Measurements from ENCODE around the gene ALOX12.
"Not testable (repeated sequence)": the region's sequence is repeated elsewhere in the genome, so short reads cannot be mapped to it uniquely, and the experiment has no call there.

Gene ALOX12

GRCh38 chr17:6995500-6996255 is at the start of gene ALOX12:
TSS of gene ALOX12 (plus strand) at chr17:6996049. CDS start at chr17:6996118, 69 bp downstream.
- H3K27me3 ChIP-seq (ENCODE audit: low read depth, low read length): no peaks in the 10 kb centered on the region
- no peak for TF ChIP-seq CTCF (IDR thresholded peaks at IDR 0.05; ENCODE audit: low read depth, low read length)
- no peak for TF ChIP-seq EZH2phosphoT487 (IDR thresholded peaks at IDR 0.05; ENCODE audit: low read depth)
- H3K9ac ChIP-seq (ENCODE audit: low read length): no peak within 1 kb of the TSS
- H4K20me1 ChIP-seq (ENCODE audit: insufficient read depth, low read length): no peaks in the 10 kb centered on the region
- H3K79me2 ChIP-seq (ENCODE audit: low read length): no peaks in the 10 kb centered on the region
- no peaks in the 10 kb centered on the region for H3K9me3 ChIP-seq (ENCODE audit: insufficient read depth, low read length)
- H3K4me3 ChIP-seq (ENCODE audit: low read length): no peak within 1 kb of the TSS
- no peak within 1 kb of the TSS for H3K4me2 ChIP-seq (ENCODE audit: low read length)
- H3K36me3 ChIP-seq (replicated peaks; ENCODE audit: low read depth, low read length): no peaks in the 10 kb centered on the region
- H3K4me1 ChIP-seq (ENCODE audit: low read length): no peaks in the 10 kb centered on the region
- no peak within 1 kb of the TSS for H2AFZ ChIP-seq (ENCODE audit: low read depth, low read length)
- H3K27ac ChIP-seq (ENCODE audit: low read length): no peak within 1 kb of the TSS

GRCh38 chr17:6947745-6948144 is 48.1 kb upstream of the ALOX12 start:
- no peaks in the 10 kb centered on the region for H3K4me1 ChIP-seq (ENCODE audit: low read length)
- no peak overlapping the region for H3K27ac ChIP-seq (ENCODE audit: low read length)

GRCh38 chr17:6948562-6948961 is 47.3 kb upstream of the ALOX12 start:
- no peak overlapping the region for H3K4me3 ChIP-seq (ENCODE audit: low read length)
- H3K4me2 ChIP-seq (ENCODE audit: low read length): no peak overlapping the region
- H3K27me3 ChIP-seq (ENCODE audit: low read depth, low read length): no peaks in the 10 kb centered on the region
- H3K79me2 ChIP-seq (ENCODE audit: low read length): no peaks in the 10 kb centered on the region
- no peaks in the 10 kb centered on the region for H3K36me3 ChIP-seq (replicated peaks; ENCODE audit: low read depth, low read length)
- no peaks in the 10 kb centered on the region for H3K4me1 ChIP-seq (ENCODE audit: low read length)
- H4K20me1 ChIP-seq (ENCODE audit: insufficient read depth, low read length): no peaks in the 10 kb centered on the region
- H3K9ac ChIP-seq (ENCODE audit: low read length): no peak overlapping the region
- no peak overlapping the region for H3K27ac ChIP-seq (ENCODE audit: low read length)
- no peaks in the 10 kb centered on the region for H3K9me3 ChIP-seq (ENCODE audit: insufficient read depth, low read length)
- H2AFZ ChIP-seq (ENCODE audit: low read depth, low read length): no peak overlapping the region
- no peak for TF ChIP-seq EZH2phosphoT487 (IDR thresholded peaks at IDR 0.05; ENCODE audit: low read depth)
- TF ChIP-seq CTCF (IDR thresholded peaks at IDR 0.05; ENCODE audit: low read depth, low read length): no peak

More at GRCh38 chr17:6947745-6948144, 48.1 kb upstream of the ALOX12 start:
- Histone ChIP-seq H3K4me2 (ENCODE audit: low read length) (no peak overlapping the region), H4K20me1 (ENCODE audit: insufficient read depth, low read length) (no peaks in the 10 kb centered on the region), H3K9ac (ENCODE audit: low read length) (no peak overlapping the region), H3K27me3 (ENCODE audit: low read depth, low read length) (no peaks in the 10 kb centered on the region), H3K4me3 (ENCODE audit: low read length) (no peak overlapping the region), H3K9me3 (ENCODE audit: insufficient read depth, low read length) (no peaks in the 10 kb centered on the region), H2AFZ (ENCODE audit: low read depth, low read length) (no peak overlapping the region), H3K36me3 (replicated peaks; ENCODE audit: low read depth, low read length) (no peaks in the 10 kb centered on the region), H3K79me2 (ENCODE audit: low read length) (no peaks in the 10 kb centered on the region)
- TF ChIP-seq CTCF (IDR thresholded peaks at IDR 0.05; ENCODE audit: low read depth, low read length) (no peak), EZH2phosphoT487 (IDR thresholded peaks at IDR 0.05; ENCODE audit: low read depth) (no peak)

- Histone ChIP-seq H3K27me3 (ENCODE audit: low read depth, low read length) (no peaks in the 10 kb centered on the region), H3K4me2 (ENCODE audit: low read length) (no peak overlapping the region), H4K20me1 (ENCODE audit: insufficient read depth, low read length) (no peaks in the 10 kb centered on the region)
Measured at GRCh38 chr17:6948976-6949375, 46.9 kb upstream of the ALOX12 start.

GRCh38 chr17:6950938-6951337 is 44.9 kb upstream of the ALOX12 start:
- H3K9ac ChIP-seq (ENCODE audit: low read length); H2AFZ ChIP-seq (ENCODE audit: low read depth, low read length): not testable (repeated sequence)

More at GRCh38 chr17:6948976-6949375, 46.9 kb upstream of the ALOX12 start:
- no peak overlapping the region for H3K9ac ChIP-seq (ENCODE audit: low read length)
- H3K9me3 ChIP-seq (ENCODE audit: insufficient read depth, low read length): no peaks in the 10 kb centered on the region
- no peak overlapping the region for H3K27ac ChIP-seq (ENCODE audit: low read length)
- no peak overlapping the region for H3K4me3 ChIP-seq (ENCODE audit: low read length)
- TF ChIP-seq EZH2phosphoT487 (IDR thresholded peaks at IDR 0.05; ENCODE audit: low read depth) (no peak), CTCF (IDR thresholded peaks at IDR 0.05; ENCODE audit: low read depth, low read length) (no peak)
- H3K79me2 ChIP-seq (ENCODE audit: low read length): no peaks in the 10 kb centered on the region
- no peaks in the 10 kb centered on the region for H3K36me3 ChIP-seq (replicated peaks; ENCODE audit: low read depth, low read length)
- H2AFZ ChIP-seq (ENCODE audit: low read depth, low read length): no peak overlapping the region
- H3K4me1 ChIP-seq (ENCODE audit: low read length): no peaks in the 10 kb centered on the region

More at GRCh38 chr17:6950938-6951337, 44.9 kb upstream of the ALOX12 start:
- not testable (repeated sequence) for H3K79me2 ChIP-seq (ENCODE audit: low read length); H4K20me1 ChIP-seq (ENCODE audit: insufficient read depth, low read length); H3K4me2 ChIP-seq (ENCODE audit: low read length); H3K9me3 ChIP-seq (ENCODE audit: insufficient read depth, low read length); H3K27ac ChIP-seq (ENCODE audit: low read length); H3K4me3 ChIP-seq (ENCODE audit: low read length); H3K27me3 ChIP-seq (ENCODE audit: low read depth, low read length); H3K4me1 ChIP-seq (ENCODE audit: low read length); H3K36me3 ChIP-seq (replicated peaks; ENCODE audit: low read depth, low read length)
